ENCODE results near the gene NOD2. TPM values are rescaled to one million over a fixed set of nuclear protein-coding genes. Genes with fewer than 3 reads are reported as not detected.

NOD2 gene
- polyA plus RNA-seq, 1 donor = 2.3 TPM

GRCh38 chr16:50718061-50718760, 24.8 kb downstream of the NOD2 start:
- no peak for DNase-seq

- DNase-seq = no peak
Measured at GRCh38 chr16:50718761-50719400, 25.5 kb downstream of the NOD2 start.

- no peak for DNase-seq
Measured at GRCh38 chr16:50719401-50720337, 26.3 kb downstream of the NOD2 start.

- no peak for DNase-seq
Measured at GRCh38 chr16:50721549-50722404, 28.4 kb downstream of the NOD2 start.

GRCh38 chr16:50722405-50722737, 29.0 kb downstream of the NOD2 start:
- DNase-seq = no peak

GRCh38 chr16:50722960-50723359, 29.6 kb downstream of the NOD2 start:
- DNase-seq = no peak

GRCh38 chr16:50724306-50724705, 30.9 kb downstream of the NOD2 start:
- DNase-seq = no peak

- no peak for DNase-seq
Measured at GRCh38 chr16:50731130-50731988, 38.0 kb downstream of the NOD2 start.

- no peak for DNase-seq
Measured at GRCh38 chr16:50731989-50732832, 38.8 kb downstream of the NOD2 start.

- DNase-seq = no peak
Measured at GRCh38 chr16:50733468-50733867, 40.1 kb downstream of the NOD2 start.

- no peak for DNase-seq
Measured at GRCh38 chr16:50735629-50736122, 42.3 kb downstream of the NOD2 start.

GRCh38 chr16:50736448-50736847, 43.0 kb downstream of the NOD2 start:
- DNase-seq = no peak

GRCh38 chr16:50737420-50737959, 44.1 kb downstream of the NOD2 start:
- DNase-seq = no peak

GRCh38 chr16:50739031-50739430, 45.6 kb downstream of the NOD2 start:
- no peak for DNase-seq

- DNase-seq = no peak
Measured at GRCh38 chr16:50740736-50741135, 47.3 kb downstream of the NOD2 start.

GRCh38 chr16:50741225-50741780, 47.9 kb downstream of the NOD2 start:
- no peak for DNase-seq

GRCh38 chr16:50741781-50742575, 48.6 kb downstream of the NOD2 start, which contains the start of gene CYLD:
CYLD (plus strand) TSS chr16:50742086; CDS start chr16:50749699, 7,613 bp downstream.
- peak; percentile 99 for DNase-seq

GRCh38 chr16:50742576-50743200, 49.3 kb downstream of the NOD2 start:
- DNase-seq = peak; percentile 12
